Measurements from ENCODE around the gene CNNM1. TPM values are rescaled to one million over a fixed set of nuclear protein-coding genes. Genes with fewer than 3 reads are reported as not detected.

The CNNM1 gene
- total RNA-seq, 3 donors from 2014 or later, result 0.24 to 1.2 (median 0.38) TPM

DNA sequence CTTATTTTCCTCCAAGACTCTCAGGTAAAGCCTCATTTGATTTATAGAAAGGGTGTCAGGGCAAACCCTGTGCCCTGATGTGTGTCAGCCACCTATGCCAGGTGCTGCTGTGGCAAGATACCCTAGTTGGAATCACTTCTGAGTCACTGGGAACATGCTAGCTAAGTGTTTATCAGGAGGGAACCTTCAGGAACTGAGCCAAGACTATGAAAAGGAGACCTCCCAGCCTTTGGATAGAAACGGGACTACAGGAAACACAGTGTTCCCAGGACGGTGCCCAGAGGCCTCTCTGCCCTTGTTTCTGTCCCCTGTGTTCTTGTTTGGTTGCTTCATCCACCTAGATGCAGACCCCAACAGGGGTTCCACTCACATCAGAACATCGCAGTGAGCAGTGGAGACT lies 28.5 kb downstream of the CNNM1 start:
- H3K4me1 ChIP-seq (ENCODE audit: low read depth), result no peaks in the 10 kb centered on the region
- no peak for DNase-seq
- TF ChIP-seq, protein P1, sequence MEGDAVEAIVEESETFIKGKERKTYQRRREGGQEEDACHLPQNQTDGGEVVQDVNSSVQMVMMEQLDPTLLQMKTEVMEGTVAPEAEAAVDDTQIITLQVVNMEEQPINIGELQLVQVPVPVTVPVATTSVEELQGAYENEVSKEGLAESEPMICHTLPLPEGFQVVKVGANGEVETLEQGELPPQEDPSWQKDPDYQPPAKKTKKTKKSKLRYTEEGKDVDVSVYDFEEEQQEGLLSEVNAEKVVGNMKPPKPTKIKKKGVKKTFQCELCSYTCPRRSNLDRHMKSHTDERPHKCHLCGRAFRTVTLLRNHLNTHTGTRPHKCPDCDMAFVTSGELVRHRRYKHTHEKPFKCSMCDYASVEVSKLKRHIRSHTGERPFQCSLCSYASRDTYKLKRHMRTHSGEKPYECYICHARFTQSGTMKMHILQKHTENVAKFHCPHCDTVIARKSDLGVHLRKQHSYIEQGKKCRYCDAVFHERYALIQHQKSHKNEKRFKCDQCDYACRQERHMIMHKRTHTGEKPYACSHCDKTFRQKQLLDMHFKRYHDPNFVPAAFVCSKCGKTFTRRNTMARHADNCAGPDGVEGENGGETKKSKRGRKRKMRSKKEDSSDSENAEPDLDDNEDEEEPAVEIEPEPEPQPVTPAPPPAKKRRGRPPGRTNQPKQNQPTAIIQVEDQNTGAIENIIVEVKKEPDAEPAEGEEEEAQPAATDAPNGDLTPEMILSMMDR (IDR thresholded peaks at IDR 0.05), result no peak
- no peaks in the 10 kb centered on the region for H3K9me3 ChIP-seq
- intact Hi-C loops (cut with DNase I, micrococcal nuclease), result no loop called here
- ATAC-seq, result no peak
- H3K36me3 ChIP-seq (ENCODE audit: low read depth), result no peaks in the 10 kb centered on the region
- H3K4me3 ChIP-seq, result no peak overlapping the region

DNA sequence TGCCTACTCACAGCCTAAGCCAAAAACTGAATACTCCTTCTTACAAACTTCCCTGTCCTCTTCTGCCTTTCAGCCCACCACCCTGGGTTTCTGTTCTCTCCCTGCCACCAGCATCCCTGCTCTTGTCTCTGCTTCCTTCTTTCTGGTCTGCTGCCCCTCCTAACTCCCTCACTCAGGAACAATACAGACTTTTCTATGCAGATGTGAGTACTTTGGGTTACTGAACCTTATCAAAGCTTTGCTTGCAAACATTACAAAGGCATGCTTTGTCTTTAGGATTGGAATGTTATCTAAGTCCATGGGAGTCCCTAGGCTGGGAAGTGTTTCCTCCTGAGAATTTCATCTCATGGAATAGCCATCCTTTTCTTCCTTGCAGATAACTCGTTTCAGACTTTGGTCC lies 28.9 kb downstream of the CNNM1 start:
- DNase-seq, result no peak
- no peaks in the 10 kb centered on the region for H3K36me3 ChIP-seq (ENCODE audit: low read depth)
- intact Hi-C loops (cut with DNase I, micrococcal nuclease), result no loop called here
- H3K9me3 ChIP-seq, result no peaks in the 10 kb centered on the region
- TF ChIP-seq, protein P1 (IDR thresholded peaks at IDR 0.05), result no peak
- H3K4me1 ChIP-seq (ENCODE audit: low read depth), result no peaks in the 10 kb centered on the region
- ATAC-seq, result no peak
- no peak overlapping the region for H3K4me3 ChIP-seq

DNA sequence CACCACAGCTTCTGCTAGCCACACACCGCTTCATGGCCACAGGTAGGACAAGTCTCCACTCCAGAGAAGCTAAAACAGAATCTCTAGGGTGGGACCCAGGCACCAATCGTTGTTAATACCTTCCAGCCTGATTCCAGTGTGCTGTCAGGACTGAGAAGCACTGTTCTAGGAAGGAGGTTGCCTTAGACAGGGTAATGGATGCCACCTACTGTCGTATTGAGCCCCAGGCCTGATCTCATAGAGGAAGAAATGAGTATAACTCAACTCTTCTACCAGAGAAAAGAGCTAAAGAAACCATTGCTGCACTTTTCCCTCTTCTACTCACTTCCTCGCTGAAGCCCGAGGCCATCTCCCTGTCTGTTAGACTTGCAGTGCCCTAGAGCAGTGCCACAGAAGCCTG lies 31.8 kb downstream of the CNNM1 start:
- TF ChIP-seq, protein P1 (IDR thresholded peaks at IDR 0.05), result no peak
- intact Hi-C loops (cut with DNase I, micrococcal nuclease), result no loop called here

DNA sequence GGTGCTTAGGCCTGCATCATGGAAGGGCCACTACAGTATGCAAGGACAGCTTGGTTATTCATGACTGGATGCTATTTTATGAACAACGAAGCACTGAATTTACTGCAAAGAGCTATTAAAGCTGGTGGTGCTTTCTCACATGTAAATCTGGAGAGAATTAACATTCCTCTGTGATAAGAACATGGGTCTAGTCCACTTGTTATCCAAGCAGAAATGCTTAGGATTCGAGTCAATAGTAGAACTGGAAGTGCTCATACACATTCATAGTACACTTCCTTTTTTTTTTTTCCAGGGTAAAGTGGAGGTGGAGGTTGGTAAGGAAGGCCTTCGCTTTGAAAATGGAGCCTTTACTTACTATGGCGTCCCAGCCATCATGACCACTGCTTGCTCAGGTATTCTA lies 35.0 kb downstream of the CNNM1 start:
- Histone ChIP-seq H3K4me3 (no peak overlapping the region), H3K4me1 (ENCODE audit: low read depth) (no peaks in the 10 kb centered on the region), H3K9me3 (no peaks in the 10 kb centered on the region), H3K36me3 (ENCODE audit: low read depth) (no peaks in the 10 kb centered on the region)
- TF ChIP-seq, protein P1 (IDR thresholded peaks at IDR 0.05), result no peak
- DNase-seq (no peak), ATAC-seq (no peak)
- intact Hi-C loops (cut with DNase I, micrococcal nuclease), result no loop called here

More for the DNA sequence above, 31.8 kb downstream of the CNNM1 start:
- Histone ChIP-seq H3K4me3 (no peak overlapping the region), H3K36me3 (ENCODE audit: low read depth) (no peaks in the 10 kb centered on the region), H3K4me1 (ENCODE audit: low read depth) (no peaks in the 10 kb centered on the region), H3K9me3 (no peaks in the 10 kb centered on the region)
- DNase-seq, result no peak
- ATAC-seq, result no peak

DNA sequence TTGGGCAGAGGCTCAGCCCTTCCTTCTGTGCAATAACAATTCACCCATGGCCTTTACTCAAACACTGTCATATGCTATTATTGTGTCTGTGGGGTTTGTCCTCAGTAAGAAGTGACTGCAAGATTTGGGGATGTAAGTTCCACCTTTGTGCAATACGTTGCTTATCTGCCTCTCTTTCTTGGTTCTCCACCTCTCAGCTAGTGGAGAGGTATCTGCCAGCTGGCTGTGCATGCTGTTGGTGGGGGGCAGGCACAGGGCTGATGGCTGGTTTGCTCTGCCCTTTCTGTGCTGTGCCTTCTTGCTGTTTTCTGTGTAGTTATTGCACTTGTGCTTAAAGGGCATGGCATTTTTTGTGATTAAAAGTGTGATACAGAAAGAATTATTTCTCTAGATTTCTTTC lies 36.2 kb downstream of the CNNM1 start:
- no peak overlapping the region for H3K4me3 ChIP-seq
- H3K36me3 ChIP-seq (ENCODE audit: low read depth), result no peaks in the 10 kb centered on the region
- intact Hi-C loops (cut with DNase I, micrococcal nuclease), result no loop called here

More for the DNA sequence above, 36.2 kb downstream of the CNNM1 start:
- TF ChIP-seq, protein P1 (IDR thresholded peaks at IDR 0.05), result no peak
- ATAC-seq, result no peak
- H3K4me1 ChIP-seq (ENCODE audit: low read depth), result no peaks in the 10 kb centered on the region
- no peak for DNase-seq
- no peaks in the 10 kb centered on the region for H3K9me3 ChIP-seq

Measured in mucosa of descending colon (tissue), 3 donors.